NOMO-1 treated with DMSO at 0.1 percent for 48 hours (cell line): Measurements from ENCODE around the gene WSCD2.
"Not testable (repeated sequence)": the region's sequence is repeated elsewhere in the genome, so short reads cannot be mapped to it uniquely, and the experiment has no call there.

ENCODE experiments used
- DNase-seq: peaks from one replicate; lab custom pipeline; 2025; ENCODE audit not compliant: unreplicated experiment; lab: John Stamatoyannopoulos, UW

Gene WSCD2

DNA sequence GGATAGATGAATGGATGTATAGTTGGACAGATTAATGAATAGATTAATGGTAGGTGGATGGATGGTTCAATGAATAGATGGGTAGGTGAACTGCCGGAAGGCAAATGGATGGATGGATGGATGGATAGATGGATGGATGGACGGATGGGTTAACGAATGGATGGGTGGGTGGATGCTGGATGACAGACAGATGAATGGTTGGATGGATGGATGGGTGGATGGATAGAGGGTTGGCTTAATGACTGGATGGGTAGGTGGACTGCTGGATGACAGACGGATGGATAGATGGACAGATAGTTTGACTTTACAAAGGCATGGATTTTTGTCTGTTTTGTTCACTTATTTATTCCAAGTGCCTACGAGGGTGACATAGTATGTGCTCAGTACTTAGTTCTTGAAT is 64.4 kb downstream of the WSCD2 start:
- no peak for DNase-seq

- DNase-seq, result no peak
These were observed 64.8 kb downstream of the WSCD2 start for GRCh38 chr12:108193917-108194316.

GRCh38 chr12:108194585-108194984 is 65.5 kb downstream of the WSCD2 start:
- no peak for DNase-seq

- no peak for DNase-seq
These were observed 67.2 kb downstream of the WSCD2 start for GRCh38 chr12:108196319-108196718.

DNA sequence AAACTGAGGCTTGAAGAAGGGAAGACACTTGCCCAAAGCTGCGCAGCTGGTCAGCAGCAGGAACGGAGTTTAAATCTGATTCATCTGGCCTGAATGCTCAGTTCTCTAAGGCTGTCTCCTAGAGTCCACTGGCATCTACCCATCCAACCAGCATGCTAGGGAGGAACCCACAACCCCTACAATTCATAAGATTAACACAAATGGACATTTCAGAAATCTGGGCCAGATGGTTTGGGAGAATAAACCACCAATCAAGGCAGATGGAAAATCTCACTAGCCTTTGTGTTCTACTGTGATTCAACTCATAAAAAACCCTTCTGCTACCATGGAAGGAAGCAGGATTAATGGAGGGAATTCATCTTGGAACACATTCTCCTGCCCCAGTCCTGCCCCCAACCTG is 67.8 kb downstream of the WSCD2 start:
- DNase-seq, result no peak

GRCh38 chr12:108198043-108198442 is 69.0 kb downstream of the WSCD2 start:
- no peak for DNase-seq

DNA sequence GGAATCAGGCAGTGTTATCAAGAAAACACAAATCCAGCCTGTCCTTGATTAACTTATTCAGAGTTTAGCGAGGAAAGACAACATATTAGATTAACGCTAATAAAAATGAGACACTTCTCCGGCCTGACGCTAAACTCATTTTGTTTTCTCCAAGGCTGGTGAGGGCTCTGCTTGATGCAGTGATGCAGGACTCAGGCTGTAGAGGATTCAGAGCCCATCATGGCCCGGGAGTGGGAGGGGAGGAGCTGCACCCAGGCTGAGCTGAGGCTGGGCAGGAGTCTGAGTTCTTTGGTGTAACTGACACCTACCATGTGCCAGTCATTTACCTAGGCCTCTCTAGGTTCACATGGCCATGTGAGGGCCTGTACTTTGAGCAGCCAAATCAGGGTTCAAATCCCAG is 70.0 kb downstream of the WSCD2 start:
- DNase-seq, result no peak

GRCh38 chr12:108201808-108202207 is 72.7 kb downstream of the WSCD2 start:
- DNase-seq, result no peak

DNA sequence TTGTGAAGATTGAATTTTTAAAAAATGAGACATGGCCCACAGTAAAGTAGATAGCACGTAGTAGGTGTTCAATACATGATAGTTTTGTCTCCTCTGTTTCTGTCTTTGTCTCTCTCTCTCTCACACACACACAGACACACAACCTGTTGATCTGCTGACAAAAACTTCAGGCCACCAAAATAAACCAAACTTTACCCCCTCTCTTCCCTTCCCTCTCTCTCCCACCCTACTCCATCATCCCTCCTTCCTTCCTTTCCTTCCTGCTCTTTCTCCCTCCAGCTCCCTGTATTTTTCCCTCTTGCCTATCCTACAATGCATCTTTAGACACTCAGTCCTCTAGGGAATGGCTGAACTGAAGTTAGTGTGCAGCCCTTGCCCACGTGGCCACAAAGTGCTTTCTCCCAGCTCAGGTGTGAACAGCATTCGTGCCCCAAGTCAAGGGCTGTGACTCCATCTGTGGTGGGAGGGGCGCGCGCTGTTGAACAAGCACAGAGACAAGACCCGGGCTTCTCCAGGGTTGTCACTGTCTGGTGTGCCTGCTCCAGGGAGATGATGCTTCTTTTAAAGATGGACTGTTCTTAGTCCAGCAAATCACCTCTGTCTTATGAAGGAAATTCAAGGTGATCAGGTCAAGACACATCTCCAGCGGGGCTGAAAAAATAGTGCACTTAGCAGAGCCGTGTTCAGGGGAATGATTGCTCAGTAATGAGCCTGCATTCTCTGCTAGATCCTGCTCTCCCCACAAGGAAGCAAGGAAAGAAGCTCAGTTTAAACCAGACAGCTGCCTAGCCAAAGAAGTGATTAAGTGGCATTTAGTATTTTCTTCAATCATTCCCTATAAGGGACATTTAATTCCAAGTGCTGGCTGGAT is 75.3 kb downstream of the WSCD2 start:
- DNase-seq, result no peak

DNA sequence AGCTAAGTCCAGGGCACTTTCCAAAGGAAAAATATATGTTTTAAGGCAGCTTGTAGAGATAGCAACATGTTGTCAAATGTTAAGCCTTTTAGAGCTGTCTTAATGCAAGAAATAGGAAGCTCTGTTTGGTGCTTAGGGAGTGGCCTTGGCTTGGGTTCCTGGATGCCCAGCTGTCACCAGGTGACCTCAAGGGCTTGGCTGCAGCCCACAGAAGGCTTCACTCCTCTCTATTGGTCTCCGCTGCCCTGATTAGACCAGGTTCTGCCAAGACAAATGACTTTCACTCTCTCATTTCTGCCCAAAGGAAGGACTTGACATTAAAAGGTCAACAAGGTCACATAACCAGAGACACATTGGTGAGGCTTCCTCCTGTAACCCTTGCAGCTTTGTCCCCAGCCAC is 76.8 kb downstream of the WSCD2 start:
- no peak for DNase-seq

GRCh38 chr12:108207791-108208730 is 79.0 kb downstream of the WSCD2 start:
- DNase-seq, result no peak

- no peak for DNase-seq
These were observed 80.9 kb downstream of the WSCD2 start for GRCh38 chr12:108210001-108210400.

DNA sequence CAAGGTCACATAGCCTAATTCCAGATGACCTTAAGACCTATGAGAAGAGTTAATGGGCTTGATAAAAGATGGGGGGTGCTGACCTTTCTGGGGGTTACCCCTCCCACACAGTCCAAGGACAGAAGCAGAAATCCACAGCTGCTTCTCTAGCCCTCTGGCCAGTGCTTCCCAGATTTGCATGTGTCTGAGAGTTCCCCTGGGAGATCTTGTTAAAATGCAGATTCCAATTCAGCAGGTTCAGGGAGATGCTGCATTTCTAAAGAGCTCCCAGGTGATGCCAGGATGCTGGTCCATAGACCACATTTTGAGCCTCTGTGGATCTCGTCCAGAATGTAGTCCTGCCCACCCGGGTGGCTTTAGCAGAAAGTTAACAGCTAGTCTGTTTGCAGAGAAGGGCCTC is 82.1 kb downstream of the WSCD2 start:
- DNase-seq, result no peak

DNA sequence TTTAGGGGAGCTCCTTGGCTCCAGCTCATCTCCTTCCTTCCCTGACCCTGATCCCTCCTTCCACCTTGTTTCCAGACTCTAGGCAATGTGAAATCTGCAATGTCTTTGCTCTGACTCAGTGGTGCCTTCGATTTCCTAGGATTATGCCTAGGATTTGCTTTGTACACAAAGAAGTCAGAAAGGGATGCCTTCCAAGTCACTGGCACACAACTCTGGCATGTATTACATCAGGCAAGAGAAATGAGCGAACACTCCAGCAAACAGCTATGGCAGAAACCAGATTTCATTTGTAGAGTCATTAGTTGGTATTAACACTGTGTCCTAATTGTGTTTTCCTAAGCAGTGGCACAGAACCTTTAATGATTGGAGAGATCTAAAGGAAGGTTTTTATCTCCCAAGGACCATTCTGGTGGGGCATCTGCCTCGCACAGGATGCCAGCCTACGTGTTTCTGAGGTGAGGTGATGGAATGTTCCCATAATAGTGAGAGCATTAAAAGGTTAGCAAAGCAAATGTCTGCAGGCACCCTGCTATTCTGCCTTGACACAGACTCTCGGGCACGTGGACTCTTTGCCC is 84.9 kb downstream of the WSCD2 start:
- no peak for DNase-seq

DNA sequence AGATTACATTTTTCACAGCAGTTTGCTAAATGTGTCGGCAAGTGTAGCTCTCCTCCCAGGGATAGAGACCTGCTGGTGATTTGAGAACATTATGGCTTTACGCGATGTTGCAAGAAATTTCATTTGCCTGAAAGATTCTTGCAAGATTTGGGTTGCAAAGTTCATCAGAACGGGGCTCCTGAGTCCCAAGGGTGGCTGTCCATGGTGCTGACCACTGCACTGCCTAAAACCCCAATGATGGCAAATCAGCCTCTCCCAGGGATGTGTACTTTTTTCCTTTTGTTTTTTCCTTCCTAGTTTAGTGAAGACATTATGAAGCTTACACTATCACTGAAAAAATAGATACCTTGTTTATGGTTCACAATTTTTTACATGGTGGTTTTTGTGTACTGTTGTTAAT is 85.4 kb downstream of the WSCD2 start:
- peak; percentile 24 for DNase-seq

GRCh38 chr12:108215458-108215857 is 86.4 kb downstream of the WSCD2 start:
- no peak for DNase-seq

DNA sequence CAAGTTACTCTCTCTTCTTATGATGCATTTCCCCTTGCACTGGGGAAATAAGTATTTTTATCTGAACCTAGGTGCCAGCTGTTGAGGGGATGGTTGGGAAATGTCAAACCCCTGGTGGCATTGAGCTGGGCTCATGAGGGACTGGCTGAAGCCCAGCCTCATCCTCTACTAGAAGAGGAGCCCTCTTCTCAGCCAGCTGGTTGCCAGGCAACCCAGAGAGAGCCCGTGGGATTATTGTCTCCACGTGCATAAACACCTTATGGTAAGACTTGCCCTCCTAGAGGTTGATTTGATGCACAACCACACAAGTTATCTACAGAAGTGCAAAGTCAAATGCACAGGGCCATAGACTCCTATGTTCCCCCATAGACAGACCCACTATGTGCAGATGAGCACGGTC is 89.8 kb downstream of the WSCD2 start:
- no peak for DNase-seq

- DNase-seq, result not testable (repeated sequence)
These were observed 96.0 kb downstream of the WSCD2 start for GRCh38 chr12:108225101-108225500.

DNA sequence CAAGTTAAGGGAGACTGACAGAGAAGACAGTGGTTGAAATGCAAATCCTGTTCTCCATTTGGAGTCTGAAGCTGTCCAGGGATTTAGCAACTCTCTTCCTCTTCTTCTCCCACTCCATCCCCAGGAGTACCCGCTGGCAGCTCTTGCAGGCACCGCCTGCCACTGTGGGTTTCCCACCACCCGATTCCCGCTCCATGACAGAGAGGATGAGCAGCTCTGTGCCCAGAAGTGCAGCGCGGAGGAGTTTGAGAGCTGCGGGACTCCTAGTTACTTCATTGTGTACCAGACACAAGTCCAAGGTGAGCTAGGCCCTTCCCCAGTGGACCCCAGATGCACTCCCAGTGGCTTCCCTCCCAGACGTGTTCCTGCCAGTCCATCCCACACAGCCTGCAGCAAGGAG is 97.8 kb downstream of the WSCD2 start:
- DNase-seq, result no peak

DNA sequence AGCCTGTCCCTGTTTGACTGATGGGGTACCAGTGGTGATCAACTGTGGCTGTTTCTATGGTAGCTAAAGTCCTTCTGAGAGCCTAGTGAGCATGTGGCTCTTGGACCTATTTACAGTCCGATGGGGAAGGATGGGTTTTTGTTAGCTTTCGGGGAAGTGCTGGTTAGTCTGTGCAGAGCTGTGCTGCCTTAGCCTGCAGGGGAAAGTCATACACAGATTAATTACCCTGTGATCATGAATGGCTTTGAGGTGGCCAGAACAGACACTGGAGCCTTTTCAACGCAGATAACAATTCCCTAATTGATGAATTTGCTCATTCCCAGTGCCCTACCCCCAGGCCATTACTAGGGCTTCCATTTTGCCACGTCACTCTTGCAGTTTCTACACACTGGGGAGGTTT is 99.7 kb downstream of the WSCD2 start:
- no peak for DNase-seq

DNA sequence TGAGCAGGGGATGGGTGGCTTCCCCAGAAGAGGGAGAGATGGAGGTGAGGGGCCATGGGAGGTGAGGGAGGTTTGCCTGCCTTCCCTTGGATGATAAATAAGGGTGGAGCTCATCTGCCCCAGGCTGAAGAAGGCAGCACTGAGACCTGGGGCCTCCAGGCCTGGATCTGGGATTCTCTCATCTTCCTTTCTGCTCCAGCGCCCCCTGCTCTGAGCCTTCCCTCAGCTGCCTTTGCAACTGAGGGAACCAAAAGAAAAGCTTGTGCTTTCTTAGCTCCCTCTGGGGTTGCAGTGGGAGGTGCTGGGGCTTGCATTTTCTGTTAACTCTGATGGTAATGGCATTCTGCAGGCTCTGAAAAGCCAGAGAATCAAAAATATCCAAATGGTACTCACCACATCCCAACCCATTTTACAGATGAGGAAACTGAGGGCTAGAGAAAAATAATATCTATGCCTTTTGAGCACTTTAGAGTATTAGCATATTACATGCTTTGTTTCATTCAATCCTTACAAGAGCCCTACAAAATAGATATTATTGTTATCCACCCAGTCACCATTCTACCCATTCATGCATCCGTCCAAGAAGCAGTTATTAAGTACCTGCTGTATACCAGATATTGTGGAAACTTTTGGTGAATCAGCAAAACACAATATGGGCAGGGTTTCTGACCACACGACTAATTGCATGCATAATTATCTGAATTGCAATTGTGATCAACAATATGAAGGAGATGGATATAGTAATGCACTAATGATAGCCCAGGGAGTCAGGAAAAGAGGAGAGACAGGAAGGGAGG is 102.2 kb downstream of the WSCD2 start:
- DNase-seq, result no peak
